ENCODE data around the gene TRH. TPM values are rescaled to one million over a fixed set of nuclear protein-coding genes. Genes with fewer than 3 reads are reported as not detected.

The TRH gene
- total and polyA plus RNA-seq, 2 of the 8 experiments (the other 6 are each of a cell fraction or from before 2014, with no cell fraction given), result not detected

GRCh38 chr3:129952556-129953355 lies 21.8 kb upstream of the TRH start:
- Histone ChIP-seq H3K9ac (replicated peaks in 1 of 4; ENCODE audit: extremely low read depth in 1 of 4, low read depth in 3 of 4, low read length in 3 of 4) (no peak overlapping the region), H3K27me3 (replicated peaks in 1 of 4; ENCODE audit: control insufficient read depth in 3 of 4, extremely low read depth in 1 of 4, insufficient read depth in 3 of 4, low read length in 3 of 4) (0 out of 7 replicates have a peak, but pooled peaks cover 0 to 5% (median 2%) of the 10 kb centered on the region in 4 experiments), H3K4me2 (ENCODE audit: insufficient read depth in 1 of 2, low read depth in 2 of 2, low read length in 2 of 2) (no peak overlapping the region), H3K56ac (replicated peaks; ENCODE audit: insufficient read length, low read depth, low read length) (no peak overlapping the region), H3K4ac (replicated peaks; ENCODE audit: insufficient read length, low read depth, low read length) (no peak overlapping the region), H2BK20ac (ENCODE audit: low read length) (no peak overlapping the region), H3K9me3 (ENCODE audit: insufficient read depth in 2 of 2, low read depth in 1 of 2, low read length in 1 of 2) (no peaks in the 10 kb centered on the region), H4K5ac (ENCODE audit: insufficient read length, low read depth, low read length) (no peak overlapping the region), H4K8ac (ENCODE audit: extremely low read depth, insufficient read depth, low read length) (no peak overlapping the region), H3K4me1 (replicated peaks in 1 of 4; ENCODE audit: control insufficient read depth in 3 of 4, insufficient read depth in 4 of 4, low read length in 3 of 4) (no peaks in the 10 kb centered on the region), H3K27ac (ENCODE audit: low read depth, low read length) (no peak overlapping the region), H2BK5ac (ENCODE audit: low read depth, low read length) (no peak overlapping the region), H2AK5ac (ENCODE audit: low read depth, low read length) (no peak overlapping the region), H3K79me2 (ENCODE audit: control insufficient read depth in 1 of 2, insufficient read depth in 2 of 2, low read length in 2 of 2) (no peaks in the 10 kb centered on the region), H3K23me2 (ENCODE audit: low read depth, low read length) (no peaks in the 10 kb centered on the region), H3K36me3 (ENCODE audit: control insufficient read depth in 2 of 4, insufficient read depth in 4 of 4, low read length in 3 of 4) (no peaks in the 10 kb centered on the region), H2BK12ac (ENCODE audit: low read depth, low read length) (no peak overlapping the region), H2BK120ac (replicated peaks; ENCODE audit: low read depth, low read length) (no peak overlapping the region), H2AFZ (ENCODE audit: low read length) (no peak overlapping the region), H2BK15ac (ENCODE audit: low read length) (no peak overlapping the region), H3K23ac (ENCODE audit: insufficient read length) (no peak overlapping the region), H4K20me1 (replicated peaks in 1 of 2; ENCODE audit: control insufficient read depth in 1 of 2, insufficient read depth in 2 of 2, low read length in 2 of 2) (no peaks in the 10 kb centered on the region), H3K18ac (ENCODE audit: extremely low read depth, low read length) (no peak overlapping the region), H3K14ac (ENCODE audit: insufficient read length) (no peak overlapping the region), H4K91ac (replicated peaks; ENCODE audit: insufficient read length, low read length) (no peak overlapping the region), H3K4me3 (ENCODE audit: extremely low read depth in 1 of 4, insufficient read depth in 2 of 4, low read depth in 3 of 4, low read length in 4 of 4) (no peak overlapping the region), H3K79me1 (ENCODE audit: low read depth, low read length) (no peaks in the 10 kb centered on the region)
- DNase-seq (ENCODE audit: low read depth in 1 of 2, low spot score in 2 of 2) (no peak), FAIRE-seq (no peak)
- WGBS, 2 experiments (ENCODE audit: extremely low coverage in 1 of 2, insufficient coverage in 1 of 2, insufficient read length in 1 of 2, insufficient replicate concordance in 2 of 2, low coverage in 1 of 2, low lambda C conversion rate in 2 of 2, missing lambda C conversion rate in 1 of 2), result 79% methylated on average over 6 of the region's 6 CpGs; no CpG with 5 or more reads in 1 of the 2 experiments
- POLR2A ChIA-PET (ENCODE audit: partially characterized antibody), result interaction anchor here (0.7 to 0.9 kb wide), 2 partner anchors 14 to 415 kb away, joined by 3 read pairs; no protein-coding TSS in a partner anchor
- CTCF ChIA-PET (ENCODE audit: partially characterized antibody), result interaction anchor here (0.6 to 5.0 kb wide), 8 partner anchors 9 to 1057 kb away, joined by 3 to 45 read pairs (median 3); no protein-coding TSS in a partner anchor
- TF ChIP-seq POLR2AphosphoS5 (IDR thresholded peaks at IDR 0.05; ENCODE audit: low read depth, low read length) (no peak), RAD21 (IDR thresholded peaks at IDR 0.05 in 1 of 2, conservative IDR thresholded peaks at IDR 0.05 in 1 of 2; ENCODE audit: low read depth in 2 of 2, low read length in 2 of 2) (no peak), BACH1 (IDR thresholded peaks at IDR 0.05; ENCODE audit: low read length) (no peak), SAP30 (IDR thresholded peaks at IDR 0.05; ENCODE audit: insufficient read depth, insufficient replicate concordance, low read length) (no peak), TBP (IDR thresholded peaks at IDR 0.05; ENCODE audit: low read depth, low read length) (no peak), GTF2F1 (IDR thresholded peaks at IDR 0.05; ENCODE audit: borderline replicate concordance, low read depth, low read length) (no peak), RFX5 (IDR thresholded peaks at IDR 0.05; ENCODE audit: borderline replicate concordance, low read depth, low read length) (no peak), CBX8 (IDR thresholded peaks at IDR 0.05; ENCODE audit: borderline replicate concordance, low read depth, low read length) (no peak), CTBP2 (IDR thresholded peaks at IDR 0.05; ENCODE audit: borderline replicate concordance, insufficient read depth, insufficient read length, low read length) (no peak), BCL11A (IDR thresholded peaks at IDR 0.05; ENCODE audit: low read depth in 2 of 2, low read length in 2 of 2) (no peak), CBX5 (IDR thresholded peaks at IDR 0.05; ENCODE audit: low read depth, low read length) (no peak), SP1 (IDR thresholded peaks at IDR 0.05; ENCODE audit: low read depth, low read length) (no peak)

Data from H1 (cell line).